GM23338 (cell line): Measurements from ENCODE around the gene RPA3.

Source experiments
- CREB1 ChIP-seq: fragments of 250-450 bp; sonication (Bioruptor Pico); IDR thresholded peaks from 2 replicates; pipeline ENCODE4 v1.5.0; 2020; ENCODE audit warnings: low read depth, mild to moderate bottlenecking, moderate library complexity
- CTCF ChIP-seq, 2 experiments: fragments of 200-600 bp in 1 of 2; sonication (generic) in 1 of 2; conservative IDR thresholded peaks; 2 replicates each; pipeline versions ENCODE4 v1.5.1 to v1.6.1; 2016 to 2017; ENCODE audit warnings: antibody characterized with exemption in 2 of 2, low read depth in 2 of 2, mild to moderate bottlenecking in 2 of 2, moderate library complexity in 1 of 2
- EZH2 ChIP-seq: fragments of 200-600 bp; sonication (generic); IDR thresholded peaks from one replicate; pipeline ENCODE4 v1.8.0; 2017; ENCODE audit warnings: antibody characterized with exemption, mild to moderate bottlenecking, low read depth; ENCODE audit not compliant: unreplicated experiment
- EZH2phosphoT487 ChIP-seq: fragments of 200-600 bp; sonication (generic); IDR thresholded peaks from one replicate; pipeline ENCODE4 v1.8.1; 2018; ENCODE audit warnings: antibody characterized with exemption; ENCODE audit not compliant: unreplicated experiment
- JUNB ChIP-seq: IDR thresholded peaks from one replicate; pipeline ENCODE4 v1.6.1; 2016; ENCODE audit warnings: antibody characterized with exemption; ENCODE audit not compliant: unreplicated experiment
- NANOG ChIP-seq: IDR thresholded peaks from 2 replicates; pipeline ENCODE4 v1.6.1; 2016; ENCODE audit warnings: antibody characterized with exemption, borderline replicate concordance
- POLR2AphosphoS5 ChIP-seq: IDR thresholded peaks from 2 replicates; pipeline ENCODE4 v1.6.1; 2016; ENCODE audit warnings: antibody characterized with exemption, low read depth
- STAT1 ChIP-seq: IDR thresholded peaks from one replicate; pipeline ENCODE4 v1.6.1; 2016; ENCODE audit warnings: antibody characterized with exemption; ENCODE audit not compliant: unreplicated experiment
- ZNF114 ChIP-seq: fragments of 250-450 bp; sonication (Bioruptor Pico); IDR thresholded peaks from 2 replicates; pipeline ENCODE4 v1.5.0; 2020; ENCODE audit warnings: mild to moderate bottlenecking, moderate library complexity
- ZNF331 ChIP-seq: fragments of 250-450 bp; sonication (Bioruptor Pico); IDR thresholded peaks from 2 replicates; pipeline ENCODE4 v1.5.0; 2020; ENCODE audit warnings: low read depth, mild to moderate bottlenecking, moderate library complexity
- ZNF462 ChIP-seq: fragments of 250-450 bp; sonication (Bioruptor Pico); IDR thresholded peaks from 2 replicates; pipeline ENCODE4 v1.5.0; 2020; ENCODE audit warnings: mild to moderate bottlenecking, moderate library complexity
- TF ChIP-seq, protein P1 (sequence below): IDR thresholded peaks from one replicate; pipeline ENCODE4 v1.6.1; 2018; ENCODE audit warnings: antibody characterized with exemption; ENCODE audit not compliant: unreplicated experiment
- TF ChIP-seq, protein P2 (sequence below): IDR thresholded peaks from 2 replicates; pipeline ENCODE4 v1.6.1; 2016; ENCODE audit warnings: antibody characterized with exemption

DNA sequence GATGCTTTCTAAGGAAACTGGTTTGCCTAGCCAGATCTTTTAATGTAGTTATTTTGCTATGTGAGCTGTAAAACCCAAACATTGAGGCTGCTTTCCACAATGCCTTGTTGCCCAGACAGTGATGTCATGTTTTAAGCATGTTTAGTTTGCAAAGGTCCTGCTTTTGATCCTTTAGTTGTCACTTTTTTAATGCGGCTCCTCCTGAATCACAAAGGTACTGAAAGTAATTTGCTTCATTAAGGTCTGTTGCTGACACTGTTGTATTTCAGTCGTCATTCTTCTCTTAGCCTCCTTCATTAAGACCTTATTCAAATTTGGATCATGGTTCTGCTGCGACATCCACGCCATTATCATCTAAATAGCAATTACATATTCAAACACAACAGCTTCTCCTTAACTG, 10.6 kb downstream of the RPA3 start:
- TF ChIP-seq CTCF (conservative IDR thresholded peaks at IDR 0.05; ENCODE audit: low read depth in 2 of 2) = no peak
- TF ChIP-seq EZH2 = no peak
- no peak for TF ChIP-seq JUNB
- TF ChIP-seq ZNF331 (CRISPR knock-in tag) = no peak
- TF ChIP-seq POLR2AphosphoS5 = no peak
- TF ChIP-seq, protein P1, sequence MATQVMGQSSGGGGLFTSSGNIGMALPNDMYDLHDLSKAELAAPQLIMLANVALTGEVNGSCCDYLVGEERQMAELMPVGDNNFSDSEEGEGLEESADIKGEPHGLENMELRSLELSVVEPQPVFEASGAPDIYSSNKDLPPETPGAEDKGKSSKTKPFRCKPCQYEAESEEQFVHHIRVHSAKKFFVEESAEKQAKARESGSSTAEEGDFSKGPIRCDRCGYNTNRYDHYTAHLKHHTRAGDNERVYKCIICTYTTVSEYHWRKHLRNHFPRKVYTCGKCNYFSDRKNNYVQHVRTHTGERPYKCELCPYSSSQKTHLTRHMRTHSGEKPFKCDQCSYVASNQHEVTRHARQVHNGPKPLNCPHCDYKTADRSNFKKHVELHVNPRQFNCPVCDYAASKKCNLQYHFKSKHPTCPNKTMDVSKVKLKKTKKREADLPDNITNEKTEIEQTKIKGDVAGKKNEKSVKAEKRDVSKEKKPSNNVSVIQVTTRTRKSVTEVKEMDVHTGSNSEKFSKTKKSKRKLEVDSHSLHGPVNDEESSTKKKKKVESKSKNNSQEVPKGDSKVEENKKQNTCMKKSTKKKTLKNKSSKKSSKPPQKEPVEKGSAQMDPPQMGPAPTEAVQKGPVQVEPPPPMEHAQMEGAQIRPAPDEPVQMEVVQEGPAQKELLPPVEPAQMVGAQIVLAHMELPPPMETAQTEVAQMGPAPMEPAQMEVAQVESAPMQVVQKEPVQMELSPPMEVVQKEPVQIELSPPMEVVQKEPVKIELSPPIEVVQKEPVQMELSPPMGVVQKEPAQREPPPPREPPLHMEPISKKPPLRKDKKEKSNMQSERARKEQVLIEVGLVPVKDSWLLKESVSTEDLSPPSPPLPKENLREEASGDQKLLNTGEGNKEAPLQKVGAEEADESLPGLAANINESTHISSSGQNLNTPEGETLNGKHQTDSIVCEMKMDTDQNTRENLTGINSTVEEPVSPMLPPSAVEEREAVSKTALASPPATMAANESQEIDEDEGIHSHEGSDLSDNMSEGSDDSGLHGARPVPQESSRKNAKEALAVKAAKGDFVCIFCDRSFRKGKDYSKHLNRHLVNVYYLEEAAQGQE = no peak
- TF ChIP-seq EZH2phosphoT487 = no peak
- peak; percentile 15; the same call in 1 of the 2 replicates for TF ChIP-seq CREB1
- TF ChIP-seq, protein P2, sequence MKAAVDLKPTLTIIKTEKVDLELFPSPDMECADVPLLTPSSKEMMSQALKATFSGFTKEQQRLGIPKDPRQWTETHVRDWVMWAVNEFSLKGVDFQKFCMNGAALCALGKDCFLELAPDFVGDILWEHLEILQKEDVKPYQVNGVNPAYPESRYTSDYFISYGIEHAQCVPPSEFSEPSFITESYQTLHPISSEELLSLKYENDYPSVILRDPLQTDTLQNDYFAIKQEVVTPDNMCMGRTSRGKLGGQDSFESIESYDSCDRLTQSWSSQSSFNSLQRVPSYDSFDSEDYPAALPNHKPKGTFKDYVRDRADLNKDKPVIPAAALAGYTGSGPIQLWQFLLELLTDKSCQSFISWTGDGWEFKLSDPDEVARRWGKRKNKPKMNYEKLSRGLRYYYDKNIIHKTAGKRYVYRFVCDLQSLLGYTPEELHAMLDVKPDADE = no peak
- TF ChIP-seq STAT1 = no peak
- no peak for TF ChIP-seq ZNF114 (CRISPR knock-in tag)
- no peak for TF ChIP-seq NANOG
- no peak for TF ChIP-seq ZNF462 (CRISPR knock-in tag)
